RCC 7860 (cell line): ENCODE results near the gene NFIB.

Experiments used
- DNase-seq: peaks from one replicate; pipeline ENCODE4 v3.0.0-alpha.2; 2015; ENCODE audit warnings: low spot score
- FAIRE-seq: peaks from 2 replicates; lab custom pipeline; 2012; peaks lifted over from hg19 to GRCh38; lab: Jason Lieb, UNC

The NFIB gene

DNA sequence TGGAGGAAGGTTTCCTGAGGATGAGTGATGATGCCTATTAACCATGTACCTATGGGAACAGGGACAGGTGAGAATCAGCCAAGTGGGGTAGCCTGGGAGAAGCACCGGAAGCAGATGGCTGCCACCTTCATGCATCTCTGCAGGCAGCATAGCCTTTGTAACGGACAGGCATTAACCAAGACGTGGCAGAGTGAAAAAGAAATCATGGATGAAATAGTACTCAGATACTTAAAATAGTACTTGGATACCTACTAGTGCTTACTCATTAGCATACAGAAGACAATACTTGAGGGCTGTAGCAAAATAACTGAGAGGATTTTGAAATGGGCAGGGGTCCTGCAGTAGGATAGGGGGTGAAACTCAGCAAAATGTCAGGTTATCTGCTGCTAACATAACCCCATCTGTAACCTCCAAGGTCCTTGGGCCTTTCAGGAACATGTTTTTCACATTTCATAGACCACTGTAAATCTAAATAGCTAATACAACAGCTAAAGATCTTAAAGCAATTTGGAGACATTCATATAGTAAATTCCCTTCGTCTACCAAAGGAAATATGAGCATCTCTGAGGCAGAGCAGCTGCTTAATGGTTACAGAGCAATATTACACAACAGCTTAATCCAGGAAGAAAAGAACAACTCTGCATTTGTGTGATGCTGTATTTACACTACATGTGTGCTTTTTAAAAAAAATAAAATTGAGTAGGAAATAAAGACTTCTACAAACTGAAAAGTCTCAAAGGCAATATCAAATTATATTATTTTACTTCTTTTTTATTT is 154.3 kb downstream of the NFIB start:
- DNase-seq (no peak), FAIRE-seq (no peak)

DNA sequence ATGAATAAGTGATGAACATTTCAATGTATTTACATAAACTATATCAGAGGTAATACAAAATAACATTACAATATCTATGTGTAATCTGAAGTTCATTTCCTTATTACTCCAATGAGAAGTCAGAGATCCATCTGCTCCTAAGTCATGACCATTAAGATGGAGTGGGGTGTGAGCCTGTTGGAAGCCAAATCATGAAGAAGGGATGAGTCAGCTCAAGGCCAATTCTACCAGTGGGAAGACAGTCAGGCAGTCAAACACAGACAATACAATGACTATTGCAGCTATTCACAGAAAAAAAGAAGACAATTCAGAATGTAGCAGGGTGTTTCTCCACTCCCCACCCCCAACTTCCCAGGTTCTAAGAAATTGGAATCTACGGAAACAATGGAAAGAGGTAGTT is 155.0 kb downstream of the NFIB start:
- DNase-seq: no peak
- no peak for FAIRE-seq

DNA sequence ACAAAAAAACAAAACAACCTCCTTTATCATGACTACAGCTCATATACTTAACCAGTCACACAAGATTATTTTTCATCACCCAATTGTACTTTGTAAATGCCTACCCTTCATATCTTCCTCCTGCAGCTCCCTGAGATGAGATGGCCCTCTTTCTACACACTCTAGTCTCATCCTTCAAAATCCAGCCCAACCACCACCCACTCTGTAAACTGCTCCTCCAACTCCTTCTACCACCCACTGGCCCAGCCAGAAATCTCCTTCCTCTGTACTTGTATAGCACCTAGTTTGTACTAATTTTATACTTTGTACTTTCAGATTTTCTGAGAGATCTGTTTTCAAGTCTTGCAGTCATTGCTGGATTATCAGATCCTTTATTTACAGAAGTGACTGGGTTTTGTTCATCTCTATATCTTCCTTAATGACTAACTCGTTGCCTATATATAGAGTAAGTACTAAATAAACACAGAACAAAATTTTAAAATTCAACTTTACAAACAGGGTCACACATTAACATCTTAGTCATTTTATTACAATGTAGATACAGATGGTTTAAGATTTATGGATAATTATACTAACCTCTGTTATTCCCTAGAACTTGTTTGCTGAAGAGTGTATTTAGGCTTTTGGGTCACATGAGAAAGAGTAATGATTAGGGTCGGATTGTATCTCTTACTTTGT is 155.7 kb downstream of the NFIB start:
- FAIRE-seq (no peak), DNase-seq (no peak)

GRCh38 chr9:14157191-14157590 is 156.8 kb downstream of the NFIB start:
- DNase-seq: no peak
- FAIRE-seq: no peak

GRCh38 chr9:14156046-14156445 is 157.9 kb downstream of the NFIB start:
- no peak for DNase-seq
- no peak for FAIRE-seq

GRCh38 chr9:14155237-14155636 is 158.7 kb downstream of the NFIB start:
- no peak for FAIRE-seq
- DNase-seq: no peak

DNA sequence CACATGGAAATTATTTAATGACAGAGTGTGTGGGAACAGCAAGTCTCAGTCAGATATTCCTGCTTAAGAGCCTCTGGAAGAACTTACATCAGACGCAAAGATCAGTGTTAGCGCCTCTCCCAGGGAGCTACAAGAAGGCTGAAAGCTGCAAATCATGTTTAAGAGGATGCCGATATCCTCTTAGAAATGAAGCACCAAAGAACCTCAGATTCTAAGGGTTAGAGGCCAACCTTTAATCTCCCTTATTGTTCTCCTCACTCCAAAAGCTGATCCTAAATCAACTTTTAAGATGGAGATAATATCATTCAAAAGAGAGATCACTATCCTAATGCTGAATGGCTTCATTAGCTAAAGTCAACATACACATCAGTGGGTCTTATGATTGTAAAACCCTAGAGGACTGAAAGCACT is 160.6 kb downstream of the NFIB start:
- no peak for DNase-seq

GRCh38 chr9:14151451-14151850 is 162.5 kb downstream of the NFIB start:
- no peak for DNase-seq
- no peak for FAIRE-seq

More for the DNA sequence above, 160.6 kb downstream of the NFIB start:
- FAIRE-seq: no peak

DNA sequence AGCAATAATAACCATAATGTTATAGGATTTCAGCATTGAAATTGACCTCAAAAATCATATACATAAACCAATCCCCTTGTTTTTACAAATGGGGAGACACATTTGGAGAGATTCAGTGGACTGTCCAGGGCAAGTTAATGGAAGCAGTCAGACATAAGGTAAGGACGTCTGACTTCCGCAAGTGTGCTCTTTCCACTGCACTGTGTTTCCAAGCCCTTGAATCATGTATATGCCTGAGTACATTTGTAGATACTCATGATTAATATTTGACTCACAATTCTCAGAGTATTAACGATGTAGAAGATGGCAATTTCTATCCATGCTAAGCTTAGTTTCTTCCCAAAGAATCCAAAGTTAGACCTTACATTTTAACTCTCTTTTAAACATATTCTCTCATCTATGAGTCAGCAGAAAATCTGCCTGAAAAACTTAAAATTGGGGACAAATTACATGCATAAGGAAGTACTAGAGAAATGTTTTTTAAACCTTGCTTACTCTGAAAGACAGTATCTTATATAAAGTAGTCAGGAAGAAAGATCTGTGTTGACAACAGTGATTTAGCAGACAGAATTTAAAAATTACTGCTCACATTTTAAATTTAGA is 165.3 kb downstream of the NFIB start:
- peak; percentile 7 for DNase-seq
- peak; percentile 7 for FAIRE-seq

- FAIRE-seq: no peak
- DNase-seq: no peak
Observed at GRCh38 chr9:14147738-14148137, 166.2 kb downstream of the NFIB start.

GRCh38 chr9:14146201-14146874 is 167.6 kb downstream of the NFIB start:
- DNase-seq (no peak), FAIRE-seq (no peak)

GRCh38 chr9:14144215-14144614 is 169.7 kb downstream of the NFIB start:
- FAIRE-seq (no peak), DNase-seq (no peak)

DNA sequence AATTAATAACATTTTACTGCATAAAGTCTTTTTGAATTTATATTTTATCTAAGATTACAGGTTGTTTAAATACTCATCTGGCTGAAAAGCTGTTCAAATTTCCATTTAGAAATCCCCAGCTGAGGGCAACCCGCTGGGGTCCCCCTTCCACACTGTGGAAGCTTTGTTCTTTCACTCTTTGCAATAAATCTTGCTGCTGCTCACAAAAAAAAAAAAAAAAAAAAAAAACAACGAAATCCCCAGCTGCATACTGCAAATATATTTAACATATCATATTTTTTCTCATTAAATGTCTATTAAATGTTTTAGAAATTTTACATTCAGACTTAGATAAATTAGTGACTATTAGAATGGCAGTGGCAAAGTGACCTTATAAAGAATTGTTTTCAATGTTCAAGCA is 172.2 kb downstream of the NFIB start:
- DNase-seq (no peak), FAIRE-seq (no peak)

DNA sequence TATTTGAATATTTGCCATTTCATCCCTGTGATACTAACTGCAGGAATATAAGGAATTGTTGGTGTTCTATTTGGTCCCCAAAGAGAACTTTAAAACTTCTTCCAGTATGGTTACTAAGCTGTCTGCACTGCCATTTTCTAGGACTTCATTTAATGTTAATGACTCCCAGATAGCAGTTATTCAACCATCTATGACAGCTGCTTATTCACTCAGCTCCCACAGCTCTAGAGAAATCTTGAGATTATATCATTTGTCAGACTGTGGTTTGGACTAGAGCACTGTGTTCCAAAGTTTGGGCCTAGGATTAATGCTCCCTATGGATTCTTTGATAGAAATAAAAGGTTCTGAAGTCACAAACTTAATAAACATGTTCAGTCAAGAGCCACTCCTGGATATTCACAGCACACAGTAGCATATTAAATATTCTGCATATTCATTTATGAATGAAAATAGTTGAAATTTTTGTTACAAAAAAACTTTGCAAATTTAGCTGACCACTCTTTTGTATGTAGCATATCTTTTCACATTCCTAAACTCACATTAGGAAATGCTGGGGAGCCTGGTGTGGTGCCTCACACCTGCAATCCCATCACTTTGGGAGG is 173.7 kb downstream of the NFIB start:
- no peak for FAIRE-seq
- no peak for DNase-seq

- no peak for DNase-seq
- FAIRE-seq: no peak
Observed at GRCh38 chr9:14139287-14139686, 174.7 kb downstream of the NFIB start.

DNA sequence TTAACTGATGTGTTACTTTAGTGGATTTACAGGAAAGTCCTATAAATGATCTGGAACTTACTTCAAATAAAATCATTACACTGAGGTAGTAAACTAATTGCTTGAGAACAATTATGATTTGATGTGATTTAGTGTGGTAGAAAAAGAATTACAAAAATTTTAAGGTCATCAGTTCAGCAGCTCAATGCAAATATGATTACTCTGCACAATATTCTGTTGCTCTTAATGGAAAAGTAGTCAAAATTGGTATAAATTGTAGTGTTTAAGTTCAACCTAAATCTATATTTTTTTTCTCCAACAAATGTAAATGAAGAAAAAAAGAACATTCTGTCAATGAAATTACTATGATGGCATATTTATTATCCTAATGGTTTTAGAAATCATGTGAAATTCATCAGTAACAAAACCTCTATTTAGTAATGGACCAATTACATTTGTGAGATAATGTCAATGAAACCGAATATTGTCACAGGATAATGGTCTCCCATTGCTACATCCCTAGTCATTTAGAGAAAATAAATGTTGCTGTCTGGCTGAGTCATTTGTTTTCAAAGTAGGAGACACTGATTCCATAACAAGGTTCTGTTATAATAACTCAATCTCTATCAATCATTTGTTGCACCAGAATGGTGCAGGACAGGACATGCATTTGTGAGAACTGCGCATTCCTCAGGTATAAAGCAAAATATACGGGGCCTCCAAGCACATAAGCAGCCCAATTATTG is 177.1 kb downstream of the NFIB start:
- DNase-seq: no peak
- FAIRE-seq: no peak

GRCh38 chr9:14136047-14136635 is 177.8 kb downstream of the NFIB start:
- no peak for FAIRE-seq
- DNase-seq: no peak

DNA sequence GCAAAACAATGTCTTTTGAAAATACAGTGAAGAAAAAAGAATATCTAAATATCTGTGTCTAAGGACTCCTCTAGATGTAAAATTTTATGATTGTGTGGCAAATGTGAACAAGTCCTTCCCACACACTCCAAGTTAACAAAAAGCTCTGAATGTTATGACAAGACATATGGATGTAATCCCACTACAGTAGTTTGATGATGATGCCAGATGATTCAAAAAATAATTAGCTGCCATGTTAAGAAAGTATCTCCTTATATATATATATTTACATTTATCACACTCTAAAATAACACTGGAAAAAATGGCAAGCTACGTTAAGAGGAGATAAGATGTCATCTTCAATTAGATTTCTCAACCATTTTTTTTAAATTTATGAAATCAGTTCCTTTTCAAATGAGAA is 178.5 kb downstream of the NFIB start:
- no peak for DNase-seq
- FAIRE-seq: no peak

- FAIRE-seq (no peak), DNase-seq (no peak)
Observed at GRCh38 chr9:14133394-14133793, 180.5 kb downstream of the NFIB start.

DNA sequence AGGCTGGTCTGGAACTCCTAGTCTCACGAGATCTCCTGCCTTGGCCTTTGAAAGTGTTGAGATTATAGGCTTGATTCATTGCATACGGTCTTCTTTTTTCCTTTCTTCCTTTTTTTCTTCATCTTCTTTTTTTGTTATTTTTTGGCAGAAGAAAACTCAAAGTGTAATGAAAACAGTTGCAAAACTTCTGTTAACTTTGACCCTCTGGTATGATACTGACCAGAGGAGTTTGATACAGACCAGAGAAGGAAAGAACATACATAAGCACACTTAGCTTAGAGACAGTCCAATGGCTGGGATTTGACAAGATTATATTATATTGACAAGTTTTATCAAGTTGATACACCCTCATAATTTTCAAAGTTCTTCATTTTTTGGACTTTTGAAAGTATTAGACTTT is 181.2 kb downstream of the NFIB start:
- no peak for FAIRE-seq
- DNase-seq: no peak
